ENCODE measurements around the gene CR1.

Gene CR1

GRCh38 chr1:207495801-207496792 lies at the start of gene CR1:
Gene CR1 (plus strand): TSS chr1:207496157. CDS start chr1:207496268, 111 bp downstream.
- peak; percentile 79 for ATAC-seq (ENCODE audit: insufficient read depth, low read depth)
- H3K4me3 ChIP-seq (ENCODE audit: low read depth in 1 of 2, low read length in 2 of 2): peak within 1 kb of the TSS in 1 of 2 experiments; percentile 53; a peak in 3 of 4 replicates
- H3K27ac ChIP-seq (ENCODE audit: low read length): no peak within 1 kb of the TSS
- H3K36me3 ChIP-seq (ENCODE audit: insufficient read depth, low read length): no peaks in the 10 kb centered on the region
- H4K20me1 ChIP-seq (ENCODE audit: insufficient read depth, low read length): no peaks in the 10 kb centered on the region
- peak within 1 kb of the TSS; percentile 67 for H3K4me2 ChIP-seq (ENCODE audit: insufficient read depth, low read length)
- H3K79me2 ChIP-seq (ENCODE audit: insufficient read depth, low read length): no peaks in the 10 kb centered on the region
- no peaks in the 10 kb centered on the region for H3K9me3 ChIP-seq (ENCODE audit: insufficient read depth, low read length, severe bottlenecking)
- DNase-seq: peak; percentile 51
- H3K9ac ChIP-seq (ENCODE audit: low read depth, low read length): peak within 1 kb of the TSS; percentile 49
- peaks cover 33% of the 10 kb centered on the region for H3K27me3 ChIP-seq (ENCODE audit: insufficient read depth, low read length, poor library complexity)
- peak within 1 kb of the TSS; percentile 23 for H2AFZ ChIP-seq (ENCODE audit: low read depth, low read length)
- TF ChIP-seq CTCF (IDR thresholded peaks at IDR 0.05; ENCODE audit: borderline replicate concordance, extremely low read depth, low read length, poor library complexity, severe bottlenecking) (no peak), EZH2 (IDR thresholded peaks at IDR 0.05; ENCODE audit: borderline replicate concordance, low read depth, low read length, severe bottlenecking) (peak; percentile 89)
- peaks cover 16% of the 10 kb centered on the region for H3K4me1 ChIP-seq (ENCODE audit: insufficient read depth, low read length)

GRCh38 chr1:207453710-207454045 lies 42.3 kb upstream of the CR1 start:
- Histone ChIP-seq H2AFZ (ENCODE audit: low read depth, low read length) (peak overlapping the region; percentile 72; the same call in 1 of the 2 replicates), H3K27ac (ENCODE audit: low read length) (no peak overlapping the region), H3K79me2 (ENCODE audit: insufficient read depth, low read length) (no peaks in the 10 kb centered on the region), H3K4me2 (ENCODE audit: insufficient read depth, low read length) (peak overlapping the region; percentile 76), H3K4me1 (ENCODE audit: insufficient read depth, low read length) (peaks cover 48% of the 10 kb centered on the region), H3K27me3 (ENCODE audit: insufficient read depth, low read length, poor library complexity) (peaks cover 27% of the 10 kb centered on the region), H3K36me3 (ENCODE audit: insufficient read depth, low read length) (no peaks in the 10 kb centered on the region), H3K9ac (ENCODE audit: low read depth, low read length) (no peak overlapping the region; the same call in 1 of the 2 replicates), H3K9me3 (ENCODE audit: insufficient read depth, low read length, severe bottlenecking) (no peaks in the 10 kb centered on the region), H4K20me1 (ENCODE audit: insufficient read depth, low read length) (no peaks in the 10 kb centered on the region), H3K4me3 (ENCODE audit: low read depth in 1 of 2, low read length in 2 of 2) (peak overlapping the region in 1 of 2 experiments; percentile 57; a peak in 2 of 4 replicates)
- ATAC-seq (ENCODE audit: insufficient read depth, low read depth): no peak; the same call in 1 of the 3 replicates
- no peak for DNase-seq
- no peak for TF ChIP-seq EZH2 (IDR thresholded peaks at IDR 0.05; ENCODE audit: borderline replicate concordance, low read depth, low read length, severe bottlenecking)
- no peak for TF ChIP-seq CTCF (IDR thresholded peaks at IDR 0.05; ENCODE audit: borderline replicate concordance, extremely low read depth, low read length, poor library complexity, severe bottlenecking)

- Histone ChIP-seq H3K36me3 (ENCODE audit: insufficient read depth, low read length) (no peaks in the 10 kb centered on the region), H3K4me3 (ENCODE audit: low read depth in 1 of 2, low read length in 2 of 2) (peak within 1 kb of the TSS in 1 of 2 experiments; percentile 57; a peak in 3 of 4 replicates), H3K27ac (ENCODE audit: low read length) (peak within 1 kb of the TSS; percentile 55), H3K9ac (ENCODE audit: low read depth, low read length) (peak within 1 kb of the TSS; percentile 53), H3K4me1 (ENCODE audit: insufficient read depth, low read length) (peaks cover 54% of the 10 kb centered on the region), H4K20me1 (ENCODE audit: insufficient read depth, low read length) (no peaks in the 10 kb centered on the region), H3K4me2 (ENCODE audit: insufficient read depth, low read length) (peak within 1 kb of the TSS; percentile 76), H3K27me3 (ENCODE audit: insufficient read depth, low read length, poor library complexity) (peaks cover 27% of the 10 kb centered on the region), H3K9me3 (ENCODE audit: insufficient read depth, low read length, severe bottlenecking) (no peaks in the 10 kb centered on the region), H3K79me2 (ENCODE audit: insufficient read depth, low read length) (no peaks in the 10 kb centered on the region), H2AFZ (ENCODE audit: low read depth, low read length) (peak within 1 kb of the TSS; percentile 72)
- peak; percentile 60 for ATAC-seq (ENCODE audit: insufficient read depth, low read depth)
- TF ChIP-seq EZH2 (IDR thresholded peaks at IDR 0.05; ENCODE audit: borderline replicate concordance, low read depth, low read length, severe bottlenecking) (peak; percentile 97), CTCF (IDR thresholded peaks at IDR 0.05; ENCODE audit: borderline replicate concordance, extremely low read depth, low read length, poor library complexity, severe bottlenecking) (peak; percentile 62)
- DNase-seq: peak; percentile 66
These were observed 41.7 kb upstream of the CR1 start, which contains the start of gene CR2 for GRCh38 chr1:207454046-207454964. Gene CR2 (plus strand): TSS chr1:207454328. CDS start chr1:207454419, 91 bp downstream.
